Epithelial cell of esophagus (primary cell): ENCODE measurements around the gene TBX18.

ENCODE experiments used
- DNase-seq: peaks from one replicate; pipeline ENCODE4 v3.0.0; 2010; ENCODE audit warnings: low read depth
- H3K4me3 ChIP-seq: 2 replicates; pipeline ENCODE4 v1.5.1; 2011; ENCODE audit warnings: mild to moderate bottlenecking, low read length, control low read depth
- TF ChIP-seq, protein P1 (sequence below): IDR thresholded peaks from 2 replicates; pipeline ENCODE4 v1.5.1; 2011; ENCODE audit warnings: low read depth, mild to moderate bottlenecking, low read length, control low read depth, inconsistent platforms; ENCODE audit not compliant: insufficient read depth; ENCODE audit errors: missing control alignments

TBX18 gene

GRCh38 chr6:84753173-84753572 lies 11.2 kb downstream of the TBX18 start:
- TF ChIP-seq, protein P1, sequence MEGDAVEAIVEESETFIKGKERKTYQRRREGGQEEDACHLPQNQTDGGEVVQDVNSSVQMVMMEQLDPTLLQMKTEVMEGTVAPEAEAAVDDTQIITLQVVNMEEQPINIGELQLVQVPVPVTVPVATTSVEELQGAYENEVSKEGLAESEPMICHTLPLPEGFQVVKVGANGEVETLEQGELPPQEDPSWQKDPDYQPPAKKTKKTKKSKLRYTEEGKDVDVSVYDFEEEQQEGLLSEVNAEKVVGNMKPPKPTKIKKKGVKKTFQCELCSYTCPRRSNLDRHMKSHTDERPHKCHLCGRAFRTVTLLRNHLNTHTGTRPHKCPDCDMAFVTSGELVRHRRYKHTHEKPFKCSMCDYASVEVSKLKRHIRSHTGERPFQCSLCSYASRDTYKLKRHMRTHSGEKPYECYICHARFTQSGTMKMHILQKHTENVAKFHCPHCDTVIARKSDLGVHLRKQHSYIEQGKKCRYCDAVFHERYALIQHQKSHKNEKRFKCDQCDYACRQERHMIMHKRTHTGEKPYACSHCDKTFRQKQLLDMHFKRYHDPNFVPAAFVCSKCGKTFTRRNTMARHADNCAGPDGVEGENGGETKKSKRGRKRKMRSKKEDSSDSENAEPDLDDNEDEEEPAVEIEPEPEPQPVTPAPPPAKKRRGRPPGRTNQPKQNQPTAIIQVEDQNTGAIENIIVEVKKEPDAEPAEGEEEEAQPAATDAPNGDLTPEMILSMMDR, result no peak
- DNase-seq, result no peak
- no peak overlapping the region for H3K4me3 ChIP-seq

DNA sequence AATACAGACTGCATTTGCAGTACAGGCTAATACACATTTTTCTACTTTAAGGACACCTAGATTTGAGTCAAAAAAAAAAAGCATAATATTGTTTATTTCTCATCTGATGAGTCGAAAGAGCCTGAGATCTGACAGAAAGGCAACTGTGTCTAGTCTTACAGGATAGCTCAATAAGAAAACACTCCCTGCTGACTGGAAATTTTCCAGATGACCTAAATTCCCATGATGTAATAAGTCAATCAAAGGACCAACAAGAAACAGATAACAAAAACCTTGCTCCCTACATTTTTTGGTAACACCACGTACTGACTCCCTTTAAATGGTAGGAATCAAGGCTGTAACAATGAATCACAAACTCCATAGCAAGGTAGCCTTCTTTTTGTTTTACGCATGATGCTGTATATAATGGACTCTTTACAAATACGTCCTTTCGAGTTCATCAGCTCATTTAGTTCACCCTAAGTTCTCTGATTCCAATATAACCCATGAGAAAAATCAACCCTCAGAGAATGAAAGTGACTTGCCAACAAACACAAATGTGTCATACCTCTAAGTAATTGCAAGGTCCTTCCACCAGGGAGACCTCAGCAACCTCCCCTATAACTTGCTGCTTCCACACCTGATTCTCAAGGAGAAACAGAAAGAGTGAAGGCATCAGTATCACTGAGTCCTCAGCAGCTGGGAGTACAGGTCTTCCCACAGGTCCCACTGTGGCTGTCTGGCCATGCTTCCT lies 12.1 kb downstream of the TBX18 start:
- H3K4me3 ChIP-seq, result no peak overlapping the region
- no peak for DNase-seq
- TF ChIP-seq, protein P1, result no peak

- H3K4me3 ChIP-seq, result no peak overlapping the region
- DNase-seq, result no peak
- TF ChIP-seq, protein P1, result no peak
Measured at GRCh38 chr6:84749181-84749580, 15.2 kb downstream of the TBX18 start.

GRCh38 chr6:84748376-84748775 lies 16.0 kb downstream of the TBX18 start:
- DNase-seq, result no peak
- H3K4me3 ChIP-seq, result no peak overlapping the region
- TF ChIP-seq, protein P1, result no peak

- no peak overlapping the region for H3K4me3 ChIP-seq
- TF ChIP-seq, protein P1, result no peak
- no peak for DNase-seq
Measured at GRCh38 chr6:84743616-84744015, 20.8 kb downstream of the TBX18 start.

DNA sequence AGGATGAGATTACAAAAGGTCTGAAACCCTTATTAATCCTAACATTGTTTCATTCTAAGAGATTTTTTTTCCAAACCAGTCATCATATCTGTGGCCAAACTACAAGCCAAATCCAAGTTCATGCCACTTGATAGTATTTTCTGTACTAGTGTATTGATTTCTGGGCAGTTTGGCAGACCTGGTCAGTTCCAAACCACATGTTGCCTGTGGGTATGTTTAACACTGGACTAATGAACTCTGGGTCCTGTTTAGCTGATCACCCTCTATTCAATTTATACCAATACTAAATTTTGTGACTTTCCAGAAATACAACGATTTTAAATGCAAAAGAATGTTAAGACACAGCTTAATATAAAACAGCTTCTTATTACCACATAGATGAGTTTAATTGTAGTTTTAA lies 24.0 kb downstream of the TBX18 start:
- H3K4me3 ChIP-seq, result no peak overlapping the region
- no peak for DNase-seq
- TF ChIP-seq, protein P1, result no peak

DNA sequence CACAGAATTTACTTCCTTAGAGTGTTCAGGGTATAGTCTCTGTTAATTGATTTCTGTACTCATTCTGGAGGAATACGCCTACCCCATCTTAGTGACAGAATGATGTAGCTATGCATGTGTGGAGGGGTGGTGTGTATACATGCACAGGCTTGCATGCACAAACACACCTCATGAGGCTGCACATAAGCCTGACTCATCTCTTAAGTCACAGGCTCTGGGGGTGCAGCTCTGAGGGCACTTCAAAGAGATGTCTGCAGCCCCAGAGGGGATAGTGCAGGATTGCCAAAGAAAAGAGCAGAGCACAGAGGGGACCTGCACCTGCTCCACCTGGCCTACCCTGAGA lies 24.6 kb downstream of the TBX18 start:
- no peak overlapping the region for H3K4me3 ChIP-seq
- peak; percentile 97 for DNase-seq

More for the DNA sequence above, 24.6 kb downstream of the TBX18 start:
- TF ChIP-seq, protein P1, result no peak
